K562 (cell line): Measurements from ENCODE around the gene FBRS. TPM values are rescaled to one million over a fixed set of nuclear protein-coding genes. Genes with fewer than 3 reads are reported as not detected.

Source experiments
- FOXO4 ChIP-seq: fragments of 450-650 bp; formaldehyde crosslinking; IDR thresholded peaks from 2 replicates; pipeline ENCODE4 v1.4.0; 2020; ENCODE audit warnings: mild to moderate bottlenecking, moderate library complexity
- GATAD2A ChIP-seq: fragments of 450-650 bp; IDR thresholded peaks from 2 replicates; pipeline ENCODE4 v1.6.1; 2017
- IRF1 ChIP-seq: sonication (generic); formaldehyde crosslinking; IDR thresholded peaks from 2 replicates; pipeline ENCODE4 v1.8.0; 2022; ENCODE audit warnings: missing genetic modification reagents, mild to moderate bottlenecking, borderline replicate concordance
- L3MBTL2 ChIP-seq: fragments of 450-650 bp; IDR thresholded peaks from 2 replicates; pipeline ENCODE4 v1.6.1; 2016; ENCODE audit warnings: mild to moderate bottlenecking, moderate library complexity
- RCOR1 ChIP-seq, 2 experiments: IDR thresholded peaks; 2 replicates each; pipeline ENCODE4 v1.6.1; 2012; ENCODE audit warnings: low read depth in 2 of 2, low read length in 2 of 2, borderline replicate concordance in 1 of 2, improper control_type of control experiment in 1 of 2
- TARDBP ChIP-seq: fragments of 450-650 bp; IDR thresholded peaks from 2 replicates; pipeline ENCODE4 v1.6.1; 2016
- TFE3 ChIP-seq: fragments of 450-650 bp; formaldehyde crosslinking; IDR thresholded peaks from 2 replicates; pipeline ENCODE4 v1.4.0; 2020; ENCODE audit warnings: mild to moderate bottlenecking, mixed read lengths
- ZBTB26 ChIP-seq: fragments of 450-650 bp; formaldehyde crosslinking; IDR thresholded peaks from 2 replicates; pipeline ENCODE4 v1.4.0; 2022; ENCODE audit warnings: missing genetic modification characterization
- ZFP36 ChIP-seq: fragments of 150-350 bp; IDR thresholded peaks from 2 replicates; pipeline ENCODE4 v1.6.1; 2018; ENCODE audit warnings: low read length, low read depth; ENCODE audit not compliant: partially characterized antibody
- ZNF263 ChIP-seq: sonication (generic); formaldehyde crosslinking; IDR thresholded peaks from 2 replicates; pipeline ENCODE4 v1.8.0; 2022; ENCODE audit warnings: mild to moderate bottlenecking, missing genetic modification reagents, borderline replicate concordance
- ZNF318 ChIP-seq, 2 experiments: fragments of 450-650 bp; IDR thresholded peaks; 2 replicates each; pipeline ENCODE4 v1.6.1; 2016; ENCODE audit warnings: mild to moderate bottlenecking in 2 of 2, borderline replicate concordance in 1 of 2, low read depth in 1 of 2, moderate library complexity in 1 of 2
- polyA plus RNA-seq, 8 experiments: library from polyadenylated mRNA; depleted of rRNA in 4 of 8; stranded (reverse) in 5 of 8; unstranded in 3 of 8; fragments of >200 nt; fragmentation: Nextera tagmentation in 2 of 8; fragmentation: Illumina TruSeq in 1 of 8; extraction: Ambion mirVana in 2 of 8; extraction: Trizol in 1 of 8; gene quantifications; 2 replicates each; pipeline versions ENCODE4 v1.2.1 to v1.2.3, GENCODE V29; 2011 to 2014; ENCODE audit warnings: inconsistent platforms in 1 of 8, missing spikeins in 1 of 8
- total RNA-seq, 7 experiments: library from RNA; depleted of rRNA in 6 of 7; stranded (reverse); fragments of >200 nt in 6 of 7; fragmentation: Illumina TruSeq in 2 of 7; extraction: Trizol in 2 of 7; gene quantifications; 2 replicates each; pipeline versions ENCODE4 v1.2.1 to v1.2.3, GENCODE V29; 2011 to 2021; ENCODE audit warnings: low replicate concordance in 1 of 7

FBRS gene
- total and polyA plus RNA-seq, 9 of the 15 experiments (the other 6 are each of a cell fraction or from before 2014, with no cell fraction given) = 0.32 to 59.5 (median 13.1) TPM

- TF ChIP-seq FOXO4 (CRISPR knock-in tag) (no peak), ZNF318 (IDR thresholded peaks at IDR 0.05; ENCODE audit: borderline replicate concordance in 1 of 2, low read depth in 1 of 2) (no peak), ZNF263 (peak; percentile 96), L3MBTL2 (no peak), ZBTB26 (no peak), TFE3 (CRISPR knock-in tag) (no peak), TARDBP (no peak), ZFP36 (no peak), RCOR1 (IDR thresholded peaks at IDR 0.05; ENCODE audit: borderline replicate concordance in 1 of 2, low read depth in 2 of 2, low read length in 2 of 2) (no peak), IRF1 (CRISPR knock-in tag) (no peak), GATAD2A (no peak)
Measured at GRCh38 chr16:30659507-30660423, 1.5 kb downstream of the FBRS start (continued).
